ENCODE measurements around the gene MCC.

MCC gene

GRCh38 chr5:113091622-113092021 lies 396.6 kb downstream of the MCC start:
- TF ChIP-seq TAF1 (IDR thresholded peaks at IDR 0.05; ENCODE audit: low read depth) = no peak
- no peak for TF ChIP-seq EGR1 (IDR thresholded peaks at IDR 0.05)
- no peak for TF ChIP-seq NFIC (IDR thresholded peaks at IDR 0.05)
- TF ChIP-seq FOXM1 (IDR thresholded peaks at IDR 0.05; ENCODE audit: borderline replicate concordance, low read depth) = no peak
- no peak for TF ChIP-seq RAD21 (IDR thresholded peaks at IDR 0.05; ENCODE audit: low read depth)
- no peak for TF ChIP-seq USF1 (IDR thresholded peaks at IDR 0.05)
- no peak for TF ChIP-seq CEBPB (IDR thresholded peaks at IDR 0.05)
- TF ChIP-seq, protein P1, sequence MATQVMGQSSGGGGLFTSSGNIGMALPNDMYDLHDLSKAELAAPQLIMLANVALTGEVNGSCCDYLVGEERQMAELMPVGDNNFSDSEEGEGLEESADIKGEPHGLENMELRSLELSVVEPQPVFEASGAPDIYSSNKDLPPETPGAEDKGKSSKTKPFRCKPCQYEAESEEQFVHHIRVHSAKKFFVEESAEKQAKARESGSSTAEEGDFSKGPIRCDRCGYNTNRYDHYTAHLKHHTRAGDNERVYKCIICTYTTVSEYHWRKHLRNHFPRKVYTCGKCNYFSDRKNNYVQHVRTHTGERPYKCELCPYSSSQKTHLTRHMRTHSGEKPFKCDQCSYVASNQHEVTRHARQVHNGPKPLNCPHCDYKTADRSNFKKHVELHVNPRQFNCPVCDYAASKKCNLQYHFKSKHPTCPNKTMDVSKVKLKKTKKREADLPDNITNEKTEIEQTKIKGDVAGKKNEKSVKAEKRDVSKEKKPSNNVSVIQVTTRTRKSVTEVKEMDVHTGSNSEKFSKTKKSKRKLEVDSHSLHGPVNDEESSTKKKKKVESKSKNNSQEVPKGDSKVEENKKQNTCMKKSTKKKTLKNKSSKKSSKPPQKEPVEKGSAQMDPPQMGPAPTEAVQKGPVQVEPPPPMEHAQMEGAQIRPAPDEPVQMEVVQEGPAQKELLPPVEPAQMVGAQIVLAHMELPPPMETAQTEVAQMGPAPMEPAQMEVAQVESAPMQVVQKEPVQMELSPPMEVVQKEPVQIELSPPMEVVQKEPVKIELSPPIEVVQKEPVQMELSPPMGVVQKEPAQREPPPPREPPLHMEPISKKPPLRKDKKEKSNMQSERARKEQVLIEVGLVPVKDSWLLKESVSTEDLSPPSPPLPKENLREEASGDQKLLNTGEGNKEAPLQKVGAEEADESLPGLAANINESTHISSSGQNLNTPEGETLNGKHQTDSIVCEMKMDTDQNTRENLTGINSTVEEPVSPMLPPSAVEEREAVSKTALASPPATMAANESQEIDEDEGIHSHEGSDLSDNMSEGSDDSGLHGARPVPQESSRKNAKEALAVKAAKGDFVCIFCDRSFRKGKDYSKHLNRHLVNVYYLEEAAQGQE (IDR thresholded peaks at IDR 0.05; ENCODE audit: low read depth) = no peak
- no peak for TF ChIP-seq ZBTB7A (IDR thresholded peaks at IDR 0.05; ENCODE audit: low read depth)
- no peak for TF ChIP-seq CREB1 (IDR thresholded peaks at IDR 0.05; ENCODE audit: low read depth)
- TF ChIP-seq, protein P2, sequence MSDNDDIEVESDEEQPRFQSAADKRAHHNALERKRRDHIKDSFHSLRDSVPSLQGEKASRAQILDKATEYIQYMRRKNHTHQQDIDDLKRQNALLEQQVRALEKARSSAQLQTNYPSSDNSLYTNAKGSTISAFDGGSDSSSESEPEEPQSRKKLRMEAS (IDR thresholded peaks at IDR 0.05) = no peak
- no peak for TF ChIP-seq TEAD4 (IDR thresholded peaks at IDR 0.05)
- TF ChIP-seq TCF12 (IDR thresholded peaks at IDR 0.05; ENCODE audit: low read depth) = no peak
- no peak for TF ChIP-seq EP300 (IDR thresholded peaks at IDR 0.05; ENCODE audit: borderline replicate concordance)
- no peak for TF ChIP-seq YY1 (IDR thresholded peaks at IDR 0.05; ENCODE audit: low read depth)

DNA sequence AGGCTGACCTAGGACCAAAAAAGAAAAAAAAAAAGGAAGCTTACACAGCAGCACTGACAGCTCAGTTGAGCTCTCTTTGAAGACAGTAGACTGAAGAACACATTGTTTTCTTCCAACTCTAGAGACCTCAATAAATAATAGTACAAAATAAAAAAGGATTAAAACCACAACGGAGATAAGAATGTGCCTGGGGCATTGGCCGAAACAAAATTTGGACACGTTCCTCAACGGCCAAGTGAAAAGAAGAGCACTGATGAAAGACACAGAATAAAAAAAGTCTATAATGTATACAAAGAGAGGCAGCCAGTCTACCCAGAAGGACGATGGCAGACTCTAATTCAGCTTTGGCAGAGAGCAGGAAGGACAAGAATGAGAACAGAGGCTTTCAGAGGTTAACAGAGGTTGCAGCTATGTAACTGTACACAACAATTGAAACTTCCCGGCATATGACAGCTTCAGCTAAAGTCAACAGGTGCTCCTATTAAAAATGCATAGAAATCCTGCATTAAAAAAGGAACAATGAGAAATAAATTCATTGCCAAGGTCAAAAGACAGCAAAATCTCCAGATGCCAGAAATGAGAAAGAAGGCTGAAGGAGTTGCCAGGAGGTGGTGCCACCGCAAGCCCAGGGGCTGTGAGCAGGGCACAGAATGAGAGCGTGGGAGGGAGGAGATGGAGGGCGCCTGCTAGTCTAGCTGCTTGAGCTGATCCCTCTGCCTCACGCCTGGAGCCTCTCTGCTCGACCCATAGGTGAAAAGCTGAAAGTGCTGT lies 397.7 kb downstream of the MCC start:
- TF ChIP-seq RAD21 (IDR thresholded peaks at IDR 0.05; ENCODE audit: low read depth) = 0 out of 2 replicates have a peak, but pooled peaks have one; percentile 6
- TF ChIP-seq EGR1 (IDR thresholded peaks at IDR 0.05) = no peak
- TF ChIP-seq FOXM1 (IDR thresholded peaks at IDR 0.05; ENCODE audit: borderline replicate concordance, low read depth) = no peak

GRCh38 chr5:113089653-113090335 lies 398.5 kb downstream of the MCC start:
- TF ChIP-seq YY1 (IDR thresholded peaks at IDR 0.05; ENCODE audit: low read depth) = no peak
- no peak for TF ChIP-seq NFIC (IDR thresholded peaks at IDR 0.05)
- TF ChIP-seq, protein P1 (IDR thresholded peaks at IDR 0.05; ENCODE audit: low read depth) = no peak
- TF ChIP-seq, protein P2 (IDR thresholded peaks at IDR 0.05) = no peak
- no peak for TF ChIP-seq TCF12 (IDR thresholded peaks at IDR 0.05; ENCODE audit: low read depth)
- no peak for TF ChIP-seq ZBTB7A (IDR thresholded peaks at IDR 0.05; ENCODE audit: low read depth)
- TF ChIP-seq FOXM1 (IDR thresholded peaks at IDR 0.05; ENCODE audit: borderline replicate concordance, low read depth) = no peak
- TF ChIP-seq TEAD4 (IDR thresholded peaks at IDR 0.05) = no peak
- no peak for TF ChIP-seq EP300 (IDR thresholded peaks at IDR 0.05; ENCODE audit: borderline replicate concordance)
- no peak for TF ChIP-seq EGR1 (IDR thresholded peaks at IDR 0.05)
- TF ChIP-seq CREB1 (IDR thresholded peaks at IDR 0.05; ENCODE audit: low read depth) = no peak
- TF ChIP-seq RAD21 (IDR thresholded peaks at IDR 0.05; ENCODE audit: low read depth) = no peak
- no peak for TF ChIP-seq USF1 (IDR thresholded peaks at IDR 0.05)
- TF ChIP-seq CEBPB (IDR thresholded peaks at IDR 0.05) = no peak
- no peak for TF ChIP-seq TAF1 (IDR thresholded peaks at IDR 0.05; ENCODE audit: low read depth)

DNA sequence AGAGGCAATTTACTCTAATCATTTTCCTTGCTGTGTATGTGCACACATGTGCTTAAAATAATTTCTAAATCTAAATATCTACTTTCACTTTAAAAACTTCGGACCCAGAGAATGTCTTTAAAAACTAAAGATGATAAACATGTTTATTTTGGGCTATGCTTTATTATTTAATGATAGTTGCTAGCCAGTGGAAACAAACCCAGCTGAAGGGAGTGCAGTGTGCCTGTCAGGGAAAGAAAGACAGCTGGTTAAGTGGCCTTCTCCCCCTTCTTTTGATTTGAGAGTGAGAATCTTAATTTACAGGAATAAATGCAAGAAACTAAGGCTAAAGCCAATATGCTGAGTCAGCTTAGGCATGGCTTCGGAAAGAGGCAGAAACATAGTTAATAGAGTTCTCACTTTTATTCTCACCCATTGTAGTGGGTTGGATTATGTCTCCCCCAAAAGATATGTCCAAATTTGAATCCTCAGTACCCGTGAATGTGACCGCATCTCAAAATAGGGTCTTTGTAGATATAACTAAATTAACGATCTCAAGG lies 400.2 kb downstream of the MCC start:
- TF ChIP-seq FOXM1 (IDR thresholded peaks at IDR 0.05; ENCODE audit: borderline replicate concordance, low read depth) (no peak), CREB1 (IDR thresholded peaks at IDR 0.05; ENCODE audit: low read depth) (no peak), TEAD4 (IDR thresholded peaks at IDR 0.05) (no peak), EP300 (IDR thresholded peaks at IDR 0.05; ENCODE audit: borderline replicate concordance) (no peak)
- TF ChIP-seq, protein P2 (IDR thresholded peaks at IDR 0.05) = no peak

DNA sequence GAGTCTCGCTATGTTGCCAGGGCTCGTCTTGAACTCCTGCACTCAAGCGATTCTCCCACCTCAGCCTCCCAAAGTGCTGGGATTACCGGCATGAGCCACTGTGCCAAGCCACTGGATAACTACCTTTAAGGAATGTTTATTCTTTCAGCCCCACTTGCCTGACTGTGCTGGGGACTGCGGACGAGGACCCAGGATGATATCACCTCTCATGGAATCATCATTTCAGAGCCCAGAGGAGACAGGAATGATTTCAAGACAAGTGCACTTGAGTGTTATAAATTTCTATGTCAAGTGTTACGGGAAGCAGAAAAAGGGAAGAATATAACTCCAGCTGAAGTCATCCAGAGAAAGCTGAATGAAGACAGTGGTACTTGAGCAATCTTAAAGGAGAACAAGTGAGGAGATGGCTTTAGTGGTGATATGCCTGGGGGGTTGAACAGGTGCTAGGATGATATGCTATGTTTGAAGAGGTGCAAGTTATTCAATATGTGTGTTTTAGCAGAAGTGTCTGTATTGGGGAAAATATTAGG lies 402.3 kb downstream of the MCC start:
- no peak for TF ChIP-seq TEAD4 (IDR thresholded peaks at IDR 0.05)

All from Ishikawa (cell line).